ENCODE results near the gene ASB11. TPM values are rescaled to one million over a fixed set of nuclear protein-coding genes. Genes with fewer than 3 reads are reported as not detected.
"Not testable (repeated sequence)": the region's sequence is repeated elsewhere in the genome, so short reads cannot be mapped to it uniquely, and the experiment has no call there.

ASB11 gene
- total RNA-seq, 3 donors from 2014 or later (not counting 1 experiment from before 2014, with no cell fraction given): 0.24 TPM; not detected in 2

DNA sequence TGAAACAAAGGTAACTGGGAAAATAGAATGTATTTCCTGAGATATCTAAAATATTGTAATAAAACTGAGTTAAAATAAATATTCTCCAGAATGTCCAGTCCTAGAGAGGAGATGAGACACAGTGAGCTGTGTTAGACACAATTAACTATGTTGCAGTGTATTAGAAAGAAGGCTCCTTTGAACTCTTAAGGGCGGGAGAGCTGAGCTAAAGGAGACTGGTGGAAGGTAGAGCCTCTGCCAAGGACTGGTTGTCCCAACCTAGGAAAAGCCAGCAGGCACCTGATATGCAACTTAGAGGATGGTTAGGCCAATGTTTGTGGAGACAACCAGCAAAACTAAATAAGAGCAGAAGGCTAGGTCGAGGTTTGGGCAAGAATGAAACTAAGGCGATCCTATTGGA lies 4.3 kb downstream of the ASB11 start:
- 98% methylated on average over 3 of the region's 3 CpGs for WGBS (ENCODE audit: insufficient coverage)

DNA sequence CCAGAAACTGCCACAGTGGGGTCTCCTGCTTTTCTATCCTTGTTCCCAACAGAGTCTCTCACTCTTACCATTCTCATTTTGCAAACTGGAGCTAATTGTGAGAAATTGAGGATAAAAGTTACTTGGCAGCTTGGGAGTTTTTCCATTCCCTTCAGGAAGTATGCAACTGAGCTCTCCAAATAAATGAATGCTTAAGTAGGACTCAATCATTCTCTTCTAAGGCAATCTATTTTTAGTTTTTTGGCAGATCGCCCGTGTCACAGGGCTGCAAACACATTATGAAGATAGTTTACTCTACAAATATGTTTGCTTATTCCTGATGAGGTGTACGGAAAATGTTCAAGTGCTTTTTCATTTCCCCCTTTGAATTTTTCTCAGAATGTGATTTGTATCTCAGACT lies 5.3 kb downstream of the ASB11 start:
- TF ChIP-seq, protein P1, sequence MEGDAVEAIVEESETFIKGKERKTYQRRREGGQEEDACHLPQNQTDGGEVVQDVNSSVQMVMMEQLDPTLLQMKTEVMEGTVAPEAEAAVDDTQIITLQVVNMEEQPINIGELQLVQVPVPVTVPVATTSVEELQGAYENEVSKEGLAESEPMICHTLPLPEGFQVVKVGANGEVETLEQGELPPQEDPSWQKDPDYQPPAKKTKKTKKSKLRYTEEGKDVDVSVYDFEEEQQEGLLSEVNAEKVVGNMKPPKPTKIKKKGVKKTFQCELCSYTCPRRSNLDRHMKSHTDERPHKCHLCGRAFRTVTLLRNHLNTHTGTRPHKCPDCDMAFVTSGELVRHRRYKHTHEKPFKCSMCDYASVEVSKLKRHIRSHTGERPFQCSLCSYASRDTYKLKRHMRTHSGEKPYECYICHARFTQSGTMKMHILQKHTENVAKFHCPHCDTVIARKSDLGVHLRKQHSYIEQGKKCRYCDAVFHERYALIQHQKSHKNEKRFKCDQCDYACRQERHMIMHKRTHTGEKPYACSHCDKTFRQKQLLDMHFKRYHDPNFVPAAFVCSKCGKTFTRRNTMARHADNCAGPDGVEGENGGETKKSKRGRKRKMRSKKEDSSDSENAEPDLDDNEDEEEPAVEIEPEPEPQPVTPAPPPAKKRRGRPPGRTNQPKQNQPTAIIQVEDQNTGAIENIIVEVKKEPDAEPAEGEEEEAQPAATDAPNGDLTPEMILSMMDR (IDR thresholded peaks at IDR 0.05): no peak
- Histone ChIP-seq H3K27me3 (ENCODE audit: control insufficient read depth, insufficient read depth, low read length) (no peaks in the 10 kb centered on the region), H3K4me3 (ENCODE audit: low read length) (no peak overlapping the region), H3K9me3 (ENCODE audit: control insufficient read depth, insufficient read depth, low read length) (no peaks in the 10 kb centered on the region), H3K4me1 (ENCODE audit: control insufficient read depth, insufficient read depth, low read length) (no peaks in the 10 kb centered on the region), H3K36me3 (ENCODE audit: control insufficient read depth, insufficient read depth, low read length) (no peaks in the 10 kb centered on the region), H3K27ac (ENCODE audit: low read length) (no peak overlapping the region)
- H3K9me3 Mint-ChIP-seq: no peaks in the 10 kb centered on the region
- H3K36me3 Mint-ChIP-seq: no peaks in the 10 kb centered on the region
- intact Hi-C loops (cut with micrococcal nuclease): no loop called here
- ATAC-seq (no peak), DNase-seq (no peak)
- 83% methylated on average over 2 of the region's 3 CpGs for WGBS (ENCODE audit: insufficient coverage)
- H3K4me1 Mint-ChIP-seq: no peaks in the 10 kb centered on the region
- peaks cover 0 to 8% of the 10 kb centered on the region in 2 donors for H3K27me3 Mint-ChIP-seq (ENCODE audit: low read depth in 2 of 2)
- no peak overlapping the region for H3K4me3 Mint-ChIP-seq
- H3K27ac Mint-ChIP-seq: no peak overlapping the region

More for the DNA sequence above, 4.3 kb downstream of the ASB11 start:
- ATAC-seq: no peak
- Histone ChIP-seq H3K9me3 (ENCODE audit: control insufficient read depth, insufficient read depth, low read length) (no peaks in the 10 kb centered on the region), H3K27me3 (ENCODE audit: control insufficient read depth, insufficient read depth, low read length) (no peaks in the 10 kb centered on the region), H3K4me3 (ENCODE audit: low read length) (no peak overlapping the region), H3K27ac (ENCODE audit: low read length) (no peak overlapping the region), H3K36me3 (ENCODE audit: control insufficient read depth, insufficient read depth, low read length) (no peaks in the 10 kb centered on the region), H3K4me1 (ENCODE audit: control insufficient read depth, insufficient read depth, low read length) (no peaks in the 10 kb centered on the region)
- no peak for DNase-seq
- H3K27me3 Mint-ChIP-seq (ENCODE audit: low read depth in 2 of 2): peaks cover 0 to 8% of the 10 kb centered on the region in 2 donors
- no peaks in the 10 kb centered on the region for H3K36me3 Mint-ChIP-seq
- H3K27ac Mint-ChIP-seq: no peak overlapping the region
- intact Hi-C loops (cut with micrococcal nuclease): no loop called here
- H3K9me3 Mint-ChIP-seq: no peaks in the 10 kb centered on the region
- no peaks in the 10 kb centered on the region for H3K4me1 Mint-ChIP-seq
- H3K4me3 Mint-ChIP-seq: no peak overlapping the region
- TF ChIP-seq, protein P1 (IDR thresholded peaks at IDR 0.05): no peak

GRCh38 chrX:15305899-15306298 lies 9.5 kb downstream of the ASB11 start:
- H3K36me3 Mint-ChIP-seq; H3K27ac Mint-ChIP-seq; intact Hi-C loops (cut with micrococcal nuclease); DNase-seq; H3K9me3 ChIP-seq (ENCODE audit: control insufficient read depth, insufficient read depth, low read length); H3K27ac ChIP-seq (ENCODE audit: low read length); H3K4me1 ChIP-seq (ENCODE audit: control insufficient read depth, insufficient read depth, low read length); H3K4me3 ChIP-seq (ENCODE audit: low read length); H3K36me3 ChIP-seq (ENCODE audit: control insufficient read depth, insufficient read depth, low read length); H3K9me3 Mint-ChIP-seq; H3K4me1 Mint-ChIP-seq; H3K4me3 Mint-ChIP-seq; ATAC-seq; H3K27me3 ChIP-seq (ENCODE audit: control insufficient read depth, insufficient read depth, low read length): not testable (repeated sequence)
- no CpG with 5 or more reads among the region's 3 CpGs for WGBS (ENCODE audit: insufficient coverage)
- H3K27me3 Mint-ChIP-seq (ENCODE audit: low read depth in 2 of 2): peaks cover 0 to 13% of the 10 kb centered on the region in 2 donors

- Histone ChIP-seq H3K9me3 (ENCODE audit: control insufficient read depth, insufficient read depth, low read length) (no peaks in the 10 kb centered on the region), H3K4me1 (ENCODE audit: control insufficient read depth, insufficient read depth, low read length) (no peaks in the 10 kb centered on the region), H3K27ac (ENCODE audit: low read length) (no peak overlapping the region), H3K27me3 (ENCODE audit: control insufficient read depth, insufficient read depth, low read length) (no peaks in the 10 kb centered on the region), H3K4me3 (ENCODE audit: low read length) (no peak overlapping the region), H3K36me3 (ENCODE audit: control insufficient read depth, insufficient read depth, low read length) (no peaks in the 10 kb centered on the region)
- H3K4me3 Mint-ChIP-seq: no peak overlapping the region
- DNase-seq (peak in 1 of 2 donors; percentile 4), ATAC-seq (peak in 2 of 3 donors; percentile 31 to 49)
- WGBS (ENCODE audit: insufficient coverage): 6% methylated on average over 3 of the region's 4 CpGs
- intact Hi-C loops (cut with micrococcal nuclease): no loop called here
- H3K4me1 Mint-ChIP-seq: no peaks in the 10 kb centered on the region
- TF ChIP-seq, protein P1 (IDR thresholded peaks at IDR 0.05): no peak
- no peaks in the 10 kb centered on the region for H3K36me3 Mint-ChIP-seq
- H3K27me3 Mint-ChIP-seq (ENCODE audit: low read depth in 2 of 2): peaks cover 0 to 12% of the 10 kb centered on the region in 2 donors
- H3K27ac Mint-ChIP-seq: no peak overlapping the region
- H3K9me3 Mint-ChIP-seq: no peaks in the 10 kb centered on the region
Measured at GRCh38 chrX:15301924-15302323, 13.5 kb downstream of the ASB11 start.
